Measurements from ENCODE around the gene CCND1.

- TF ChIP-seq CTCF (conservative IDR thresholded peaks at IDR 0.05; ENCODE audit: low read length) (no peak), EZH2phosphoT487 (IDR thresholded peaks at IDR 0.05; ENCODE audit: borderline replicate concordance, low read depth, low read length) (no peak)
Measured at GRCh38 chr11:69614085-69614484, 26.9 kb upstream of the CCND1 start.

Measured in OCI-LY7 (cell line).